ENCODE measurements around the gene TLE6. TPM values are rescaled to one million over a fixed set of nuclear protein-coding genes. Genes with fewer than 3 reads are reported as not detected.

TLE6 gene
- total and polyA plus RNA-seq, 2 donors (not counting 3 experiments of a cell fraction or from before 2014, with no cell fraction given): 1.6 to 1.9 TPM

DNA sequence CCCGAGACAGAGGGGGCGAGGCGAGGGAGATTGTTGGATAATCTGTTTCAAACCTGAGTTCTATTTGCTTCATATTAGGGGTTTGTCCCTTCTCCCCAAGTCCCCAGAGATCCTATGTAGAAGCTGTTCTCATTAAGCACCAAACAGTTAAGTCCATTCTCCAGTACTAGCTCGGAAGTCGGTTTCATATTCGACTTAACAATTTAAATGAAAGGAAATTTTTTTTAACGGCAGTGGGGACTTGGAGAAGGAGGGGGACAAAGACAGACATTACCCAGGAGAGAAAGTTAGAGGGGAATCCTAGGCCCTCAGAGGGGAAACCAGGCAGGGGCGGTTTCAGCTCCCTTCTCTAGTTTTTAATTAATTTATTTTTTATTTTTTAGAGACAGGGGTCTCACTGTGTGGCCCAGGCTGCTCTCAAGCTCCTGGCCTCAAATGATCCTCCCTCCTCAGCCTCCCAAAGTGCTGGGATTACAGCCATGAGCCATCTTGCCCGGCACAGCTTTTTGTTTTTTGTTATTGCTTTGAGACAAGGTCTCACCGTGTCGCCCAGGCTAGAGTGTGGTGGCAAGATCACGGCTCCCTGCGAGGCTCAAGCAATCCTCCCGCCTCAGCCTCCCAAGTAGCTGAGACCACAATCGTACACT, 65.4 kb downstream of the TLE6 start:
- H3K79me2 ChIP-seq (ENCODE audit: control insufficient read depth, insufficient read depth, low read length): no peaks in the 10 kb centered on the region
- H3K9ac ChIP-seq (replicated peaks; ENCODE audit: extremely low read depth, insufficient read depth, low read length): no peak overlapping the region
- no peak for TF ChIP-seq FOS (IDR thresholded peaks at IDR 0.05; ENCODE audit: borderline replicate concordance, insufficient read depth, low read length)
- TF ChIP-seq POLR2AphosphoS5 (IDR thresholded peaks at IDR 0.05; ENCODE audit: insufficient read depth, low read depth, low read length): no peak
- TF ChIP-seq, protein P1, sequence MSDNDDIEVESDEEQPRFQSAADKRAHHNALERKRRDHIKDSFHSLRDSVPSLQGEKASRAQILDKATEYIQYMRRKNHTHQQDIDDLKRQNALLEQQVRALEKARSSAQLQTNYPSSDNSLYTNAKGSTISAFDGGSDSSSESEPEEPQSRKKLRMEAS (IDR thresholded peaks at IDR 0.05; ENCODE audit: insufficient read depth, insufficient read length): no peak
- no peak for TF ChIP-seq JUN (IDR thresholded peaks at IDR 0.05; ENCODE audit: borderline replicate concordance, insufficient read depth, insufficient read length, low read depth)
- TF ChIP-seq GATA2 (IDR thresholded peaks at IDR 0.05; ENCODE audit: insufficient read depth, insufficient read length, low read depth, low read length): no peak
- TF ChIP-seq, protein P2, sequence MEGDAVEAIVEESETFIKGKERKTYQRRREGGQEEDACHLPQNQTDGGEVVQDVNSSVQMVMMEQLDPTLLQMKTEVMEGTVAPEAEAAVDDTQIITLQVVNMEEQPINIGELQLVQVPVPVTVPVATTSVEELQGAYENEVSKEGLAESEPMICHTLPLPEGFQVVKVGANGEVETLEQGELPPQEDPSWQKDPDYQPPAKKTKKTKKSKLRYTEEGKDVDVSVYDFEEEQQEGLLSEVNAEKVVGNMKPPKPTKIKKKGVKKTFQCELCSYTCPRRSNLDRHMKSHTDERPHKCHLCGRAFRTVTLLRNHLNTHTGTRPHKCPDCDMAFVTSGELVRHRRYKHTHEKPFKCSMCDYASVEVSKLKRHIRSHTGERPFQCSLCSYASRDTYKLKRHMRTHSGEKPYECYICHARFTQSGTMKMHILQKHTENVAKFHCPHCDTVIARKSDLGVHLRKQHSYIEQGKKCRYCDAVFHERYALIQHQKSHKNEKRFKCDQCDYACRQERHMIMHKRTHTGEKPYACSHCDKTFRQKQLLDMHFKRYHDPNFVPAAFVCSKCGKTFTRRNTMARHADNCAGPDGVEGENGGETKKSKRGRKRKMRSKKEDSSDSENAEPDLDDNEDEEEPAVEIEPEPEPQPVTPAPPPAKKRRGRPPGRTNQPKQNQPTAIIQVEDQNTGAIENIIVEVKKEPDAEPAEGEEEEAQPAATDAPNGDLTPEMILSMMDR (IDR thresholded peaks at IDR 0.05; ENCODE audit: extremely low read depth in 1 of 2, insufficient read depth in 1 of 2, low read depth in 1 of 2, low read length in 2 of 2): no peak
- no peak for TF ChIP-seq POLR2A (IDR thresholded peaks at IDR 0.05; ENCODE audit: low read depth, low read length)
- no peak for TF ChIP-seq MYC (IDR thresholded peaks at IDR 0.05; ENCODE audit: low read depth, low read length)
- no peak for TF ChIP-seq EZH2 (IDR thresholded peaks at IDR 0.05; ENCODE audit: borderline replicate concordance, low read depth, low read length, severe bottlenecking)
- no peaks in the 10 kb centered on the region for H3K27me3 ChIP-seq (ENCODE audit: control insufficient read depth in 2 of 2, insufficient read depth in 2 of 2, low read length in 2 of 2)
- dilution Hi-C loops (cut with MboI; ENCODE audit: extremely low pct_ligation_motif_present, low sequenced_read_pairs) (no loop called here), intact Hi-C loops (cut with micrococcal nuclease) (no loop called here)
- H3K9me3 ChIP-seq (replicated peaks; ENCODE audit: control insufficient read depth, insufficient read depth, low read length): no peaks in the 10 kb centered on the region
- FAIRE-seq: no peak
- no peaks in the 10 kb centered on the region for H4K20me1 ChIP-seq (replicated peaks; ENCODE audit: control insufficient read depth, extremely low read depth, insufficient read depth, low read length)
- H3K9me1 ChIP-seq (replicated peaks; ENCODE audit: control insufficient read depth, extremely low read depth, insufficient read depth, low read length): no peaks in the 10 kb centered on the region
- peaks cover 4% of the 10 kb centered on the region for H3K4me1 ChIP-seq (ENCODE audit: control insufficient read depth, extremely low read depth, insufficient read depth, low read length)
- no peaks in the 10 kb centered on the region for H3K36me3 ChIP-seq (ENCODE audit: control insufficient read depth in 2 of 2, extremely low read depth in 1 of 2, insufficient read depth in 2 of 2, low read length in 2 of 2)
- no peak for DNase-seq (ENCODE audit: low read depth, low spot score)
- CTCF ChIA-PET: interaction anchor here (0.5 to 1.4 kb wide), 7 partner anchors 10 to 602 kb away, joined by 3 to 8 read pairs (median 3); partner anchors contain the start of gene SGTA
- BruUV-seq (replicated peaks): no TSS peak
- POLR2A ChIA-PET: interaction anchor here (0.6 kb wide), 1 partner anchor 93 kb away, joined by 3 read pairs; no protein-coding TSS in a partner anchor
- H3K4me2 ChIP-seq (ENCODE audit: insufficient read depth, low read length): no peak overlapping the region
- no peak overlapping the region for H3K27ac ChIP-seq (ENCODE audit: insufficient read depth, low read depth, low read length)
- peak overlapping the region; percentile 79 for H2AFZ ChIP-seq (ENCODE audit: low read depth, low read length)
- no peak overlapping the region for H3K4me3 ChIP-seq (replicated peaks in 1 of 3; ENCODE audit: insufficient read depth in 1 of 3, low read depth in 1 of 3, low read length in 3 of 3)

Other genes with a start within 250 kb of the TLE6 start
- 25.8 and 28.0 TPM in 2 replicates for gene SLC39A3, start 237.5 kb upstream of the TLE6 start, total RNA-seq
- gene SLC39A3, start 237.5 kb upstream of the TLE6 start, polyA plus RNA-seq: 43.1 and 49.4 TPM in 2 replicates
- gene SGTA, start 194.3 kb upstream of the TLE6 start, total RNA-seq: 72.3 and 76.5 TPM in 2 replicates
- gene SGTA, start 194.3 kb upstream of the TLE6 start, polyA plus RNA-seq: 119 and 131 TPM in 2 replicates
- 108 and 115 TPM in 2 replicates for gene THOP1, start 192.1 kb upstream of the TLE6 start, total RNA-seq
- gene THOP1, start 192.1 kb upstream of the TLE6 start, polyA plus RNA-seq: 82.8 and 88.0 TPM in 2 replicates
- 1.6 and 1.8 TPM in 2 replicates for gene ZNF554, start 157.7 kb upstream of the TLE6 start, total RNA-seq
- gene ZNF554, start 157.7 kb upstream of the TLE6 start, polyA plus RNA-seq: 1.0 and 1.2 TPM in 2 replicates
- gene ZNF555, start 136.1 kb upstream of the TLE6 start, total RNA-seq: 4.7 and 5.4 TPM in 2 replicates
- gene ZNF555, start 136.1 kb upstream of the TLE6 start, polyA plus RNA-seq: 1.2 and 1.6 TPM in 2 replicates
- not detected in 2 replicates for gene ZNF556, start 110.2 kb upstream of the TLE6 start, total RNA-seq
- 0.01 TPM in 1 of 2 replicates, not detected in the other for gene ZNF556, start 110.2 kb upstream of the TLE6 start, polyA plus RNA-seq
- 3.4 and 3.6 TPM in 2 replicates for gene ZNF57, start 76.6 kb upstream of the TLE6 start, total RNA-seq
- 2.0 TPM in 2 replicates for gene ZNF57, start 76.6 kb upstream of the TLE6 start, polyA plus RNA-seq
- 5.9 and 7.0 TPM in 2 replicates for gene ZNF77, start 32.6 kb upstream of the TLE6 start, total RNA-seq
- gene ZNF77, start 32.6 kb upstream of the TLE6 start, polyA plus RNA-seq: 7.7 and 10.2 TPM in 2 replicates
- 38.8 and 42.5 TPM in 2 replicates for gene TLE2, start 51.7 kb downstream of the TLE6 start, total RNA-seq
- 32.0 and 38.3 TPM in 2 replicates for gene TLE2, start 51.7 kb downstream of the TLE6 start, polyA plus RNA-seq
- gene TLE5, start 84.9 kb downstream of the TLE6 start, total RNA-seq: 393 and 394 TPM in 2 replicates
- 574 and 716 TPM in 2 replicates for gene TLE5, start 84.9 kb downstream of the TLE6 start, polyA plus RNA-seq
- 76.8 and 78.1 TPM in 2 replicates for gene GNA11, start 116.8 kb downstream of the TLE6 start, total RNA-seq
- 34.7 and 35.1 TPM in 2 replicates for gene GNA11, start 116.8 kb downstream of the TLE6 start, polyA plus RNA-seq
- gene GNA15, start 158.5 kb downstream of the TLE6 start, total RNA-seq: not detected in 2 replicates
- 0.10 and 0.17 TPM in 2 replicates for gene GNA15, start 158.5 kb downstream of the TLE6 start, polyA plus RNA-seq
- 1.7 and 2.2 TPM in 2 replicates for gene S1PR4, start 201.2 kb downstream of the TLE6 start, total RNA-seq
- 2.5 and 2.8 TPM in 2 replicates for gene S1PR4, start 201.2 kb downstream of the TLE6 start, polyA plus RNA-seq
- 96.2 and 102 TPM in 2 replicates for gene NCLN, start 208.4 kb downstream of the TLE6 start, total RNA-seq
- gene NCLN, start 208.4 kb downstream of the TLE6 start, polyA plus RNA-seq: 97.2 and 112 TPM in 2 replicates
- not detected in 2 replicates for gene CELF5, start 247.1 kb downstream of the TLE6 start, total RNA-seq
- gene CELF5, start 247.1 kb downstream of the TLE6 start, polyA plus RNA-seq: not detected in 2 replicates

All from endothelial cell of umbilical vein (primary cell).